MV-4-11 (cell line): ENCODE data around the gene C17orf114.
A peak's percentile ranks its signal among the peaks of the same experiment; 100 is the strongest.
"Not testable (repeated sequence)": the region's sequence is repeated elsewhere in the genome, so short reads cannot be mapped to it uniquely, and the experiment has no call there.

ENCODE experiments used
- DNase-seq: peaks from one replicate; lab custom pipeline; 2025; lab: John Stamatoyannopoulos, UW

The C17orf114 gene

GRCh38 chr17:4802228-4802627 is at the start of gene C17orf114:
C17orf114 (minus strand) TSS chr17:4802328.
- DNase-seq, result no peak

DNA sequence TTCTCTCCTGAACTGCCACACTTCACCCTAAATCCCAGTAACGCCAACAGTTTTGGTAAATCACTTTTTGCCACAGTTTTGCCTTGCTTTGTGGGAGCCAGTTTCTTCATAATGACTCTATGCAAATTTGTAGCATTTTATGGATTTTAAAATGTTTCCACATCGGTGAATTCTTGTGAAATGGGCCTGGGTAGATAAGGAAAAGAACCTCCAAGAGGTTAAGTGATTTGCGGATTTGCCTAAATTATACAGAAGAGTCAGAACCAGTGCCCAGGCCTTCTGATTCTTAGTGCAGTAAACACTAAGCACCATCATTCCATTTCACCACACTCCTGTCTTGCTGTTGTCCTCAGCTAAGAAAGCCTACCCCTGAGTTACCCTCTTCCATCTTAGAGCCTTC is 49.0 kb upstream of the C17orf114 start:
- DNase-seq, result no peak

DNA sequence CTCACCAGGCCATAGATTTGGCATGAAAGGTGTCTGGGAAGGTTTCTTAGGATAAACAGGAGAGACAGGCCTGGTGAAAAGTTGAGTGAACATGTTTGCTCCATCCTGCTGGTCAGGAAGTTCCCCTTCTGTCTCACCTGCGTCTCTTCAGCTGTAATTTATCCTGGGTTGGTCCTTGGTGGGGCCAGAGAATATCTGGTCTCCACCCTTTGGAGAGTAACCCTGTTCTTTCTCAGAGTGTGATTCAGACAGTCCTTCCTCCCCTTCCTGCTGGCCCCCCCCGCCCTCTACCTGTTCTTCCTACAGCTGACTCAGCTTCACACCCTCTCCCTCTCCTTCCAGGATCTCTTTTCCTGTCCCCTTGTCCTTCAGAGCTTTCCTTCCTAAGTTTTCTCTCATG is 48.1 kb upstream of the C17orf114 start:
- DNase-seq, result no peak

DNA sequence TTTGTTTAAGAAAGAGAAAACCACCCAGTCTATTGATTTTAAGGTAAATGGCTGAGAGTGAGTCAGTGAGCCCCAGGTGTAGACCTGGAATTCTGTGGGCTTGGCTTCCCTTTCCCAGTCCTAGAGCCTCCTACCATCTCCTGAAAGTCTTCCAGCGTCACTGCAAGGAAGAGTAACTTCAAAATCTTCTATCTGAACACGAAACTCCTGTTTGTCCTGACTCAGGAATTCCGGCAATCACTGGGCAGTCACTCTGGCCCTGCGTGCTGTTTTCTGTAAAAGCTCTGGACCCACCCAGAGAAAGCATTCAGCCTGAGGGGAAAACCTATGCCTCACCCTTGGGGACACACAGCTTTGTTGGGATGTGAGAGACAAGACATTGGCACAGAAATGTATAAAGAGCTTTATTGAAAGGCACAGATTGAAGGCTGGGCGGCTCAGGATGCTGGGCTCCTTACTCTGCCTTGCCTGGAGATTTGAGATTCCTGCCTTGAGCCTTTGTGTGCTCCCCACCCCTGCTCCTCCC is 46.9 kb upstream of the C17orf114 start:
- no peak for DNase-seq

- DNase-seq, result no peak
Measured at GRCh38 chr17:4846635-4847390, 44.7 kb upstream of the C17orf114 start.

DNA sequence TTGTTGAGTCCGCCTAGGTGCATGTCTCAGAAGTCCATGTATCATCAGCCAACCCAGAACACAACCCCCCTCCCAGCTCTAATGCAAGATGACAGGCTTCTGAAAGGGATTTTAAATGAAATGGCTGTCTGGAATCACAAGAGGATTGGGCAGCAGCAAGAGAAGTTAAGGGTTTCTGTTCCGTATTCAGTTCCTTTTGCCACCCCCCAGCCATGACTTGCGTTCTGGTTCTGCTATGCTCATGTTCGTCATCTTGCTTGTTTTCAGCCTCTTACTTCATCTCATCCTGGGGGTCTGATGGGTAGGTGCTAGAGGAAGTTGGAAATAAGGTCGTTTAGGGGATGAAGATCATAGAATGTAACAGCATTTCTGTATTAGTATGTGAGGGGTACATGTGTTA is 43.0 kb upstream of the C17orf114 start:
- DNase-seq, result peak; percentile 96

DNA sequence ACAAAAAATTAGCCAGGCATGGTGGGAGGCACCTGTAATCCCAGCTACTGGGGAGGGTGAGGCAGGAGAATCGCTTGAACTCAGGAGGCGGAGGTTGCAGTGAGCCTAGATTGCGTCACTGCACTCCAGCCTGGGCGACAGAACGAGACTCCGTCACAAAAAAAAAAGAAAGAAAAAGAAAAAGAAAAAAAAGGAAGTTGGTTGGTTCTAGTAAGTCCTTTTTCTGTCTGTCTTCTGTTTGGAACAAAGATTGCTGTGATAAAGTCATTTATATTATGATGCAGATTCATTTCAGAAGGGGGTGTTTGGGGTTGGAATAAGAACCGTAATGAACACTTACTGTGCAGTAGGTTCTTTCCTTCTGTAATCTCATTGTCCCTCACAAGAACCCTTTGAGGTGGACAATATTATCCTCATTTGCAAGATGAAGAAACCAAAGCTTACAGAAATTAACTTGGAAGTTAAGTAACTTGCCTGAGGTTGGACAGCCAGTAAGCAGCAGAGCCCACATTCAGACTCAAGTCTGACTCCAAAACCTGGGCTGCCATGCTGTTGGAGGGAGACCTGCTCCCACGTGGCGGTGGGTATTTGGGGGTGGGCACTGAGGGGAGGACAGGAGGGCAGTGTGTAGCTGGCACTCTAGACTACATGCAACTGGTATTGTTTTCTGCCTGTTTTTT is 41.3 kb upstream of the C17orf114 start:
- DNase-seq, result peak; percentile 65

DNA sequence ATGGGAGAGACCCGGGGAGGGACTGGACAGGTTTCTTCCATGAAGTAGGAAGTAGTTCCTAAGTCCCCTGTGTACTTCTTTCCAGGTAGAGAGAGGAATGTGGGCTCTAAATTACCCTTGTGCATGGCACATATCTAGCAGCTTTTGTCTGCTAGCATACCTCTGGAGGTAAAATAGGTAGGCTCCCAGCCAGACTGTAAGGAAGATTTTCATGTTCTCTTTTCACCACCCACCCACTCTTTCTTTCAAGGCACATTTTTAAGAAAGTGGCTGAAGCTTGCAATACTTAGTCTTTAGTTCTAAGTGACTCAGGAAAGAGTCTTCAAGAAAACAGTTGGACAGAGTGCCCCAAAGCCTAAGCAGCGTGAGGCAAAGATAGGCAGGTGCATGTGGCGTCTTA is 40.2 kb upstream of the C17orf114 start:
- no peak for DNase-seq

- no peak for DNase-seq
Measured at GRCh38 chr17:4840893-4841242, 38.7 kb upstream of the C17orf114 start.

DNA sequence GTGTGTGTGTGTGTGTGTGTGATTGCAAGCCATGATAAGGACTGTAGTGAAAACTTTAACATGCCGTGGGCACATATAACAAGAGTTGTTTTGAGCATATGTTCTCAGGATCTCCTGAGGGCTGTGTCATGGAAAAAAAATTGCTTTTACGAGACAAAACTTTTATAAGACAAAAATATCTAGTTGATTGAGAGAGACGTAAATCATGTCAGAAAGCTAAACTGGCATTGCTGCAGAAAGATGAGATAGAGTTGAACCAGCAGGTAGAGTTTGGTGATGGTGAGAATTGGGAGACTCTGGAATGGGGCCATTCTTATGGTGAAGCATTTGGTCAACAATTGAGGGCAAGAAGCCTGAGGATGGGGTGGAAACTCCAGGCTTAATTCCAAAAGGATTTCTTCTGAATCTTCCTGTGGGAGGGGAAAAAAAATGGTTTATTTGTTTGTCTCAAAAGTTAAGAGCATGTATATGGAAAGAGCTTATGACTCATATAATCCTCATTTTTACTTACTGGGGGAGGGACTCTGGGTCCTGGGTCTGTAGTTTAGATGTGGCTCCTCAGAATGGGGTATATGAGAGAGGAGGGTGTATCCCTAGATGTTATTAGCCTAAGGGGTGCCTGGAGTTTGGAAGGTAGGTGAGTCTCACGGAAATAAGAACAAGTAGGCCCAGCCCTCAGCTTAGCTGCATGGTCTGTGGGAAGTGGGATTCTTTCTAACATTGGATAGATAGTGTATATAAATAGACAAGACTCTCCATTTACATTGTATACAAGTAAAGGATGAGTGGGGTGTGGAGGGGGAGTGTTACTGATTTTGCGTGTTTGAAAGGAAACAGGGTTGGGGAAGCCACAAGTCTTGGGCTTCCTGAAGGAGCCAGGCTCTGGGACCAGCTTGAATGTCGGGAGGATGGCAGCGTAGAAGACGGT is 38.1 kb upstream of the C17orf114 start:
- no peak for DNase-seq

DNA sequence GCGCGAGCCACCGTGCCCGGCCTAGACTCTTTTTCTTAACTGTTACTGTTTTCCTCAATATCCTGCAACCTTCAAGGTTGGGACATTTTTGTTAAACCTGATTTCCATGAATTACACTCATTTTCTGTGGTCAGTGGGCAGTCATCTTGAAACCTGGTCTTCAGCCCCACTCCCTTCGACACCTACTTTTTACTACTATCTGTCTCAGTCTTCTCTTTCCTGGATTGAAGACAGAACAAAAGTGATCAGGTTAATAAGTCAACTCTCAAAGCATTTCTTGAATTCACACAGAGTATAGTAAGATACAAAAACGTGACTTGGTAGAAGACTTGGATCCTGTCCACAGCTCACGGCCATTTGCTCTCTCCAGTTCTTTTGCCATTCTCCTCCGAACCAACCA is 37.1 kb upstream of the C17orf114 start:
- no peak for DNase-seq

GRCh38 chr17:4838309-4838785 is 36.2 kb upstream of the C17orf114 start:
- no peak for DNase-seq

DNA sequence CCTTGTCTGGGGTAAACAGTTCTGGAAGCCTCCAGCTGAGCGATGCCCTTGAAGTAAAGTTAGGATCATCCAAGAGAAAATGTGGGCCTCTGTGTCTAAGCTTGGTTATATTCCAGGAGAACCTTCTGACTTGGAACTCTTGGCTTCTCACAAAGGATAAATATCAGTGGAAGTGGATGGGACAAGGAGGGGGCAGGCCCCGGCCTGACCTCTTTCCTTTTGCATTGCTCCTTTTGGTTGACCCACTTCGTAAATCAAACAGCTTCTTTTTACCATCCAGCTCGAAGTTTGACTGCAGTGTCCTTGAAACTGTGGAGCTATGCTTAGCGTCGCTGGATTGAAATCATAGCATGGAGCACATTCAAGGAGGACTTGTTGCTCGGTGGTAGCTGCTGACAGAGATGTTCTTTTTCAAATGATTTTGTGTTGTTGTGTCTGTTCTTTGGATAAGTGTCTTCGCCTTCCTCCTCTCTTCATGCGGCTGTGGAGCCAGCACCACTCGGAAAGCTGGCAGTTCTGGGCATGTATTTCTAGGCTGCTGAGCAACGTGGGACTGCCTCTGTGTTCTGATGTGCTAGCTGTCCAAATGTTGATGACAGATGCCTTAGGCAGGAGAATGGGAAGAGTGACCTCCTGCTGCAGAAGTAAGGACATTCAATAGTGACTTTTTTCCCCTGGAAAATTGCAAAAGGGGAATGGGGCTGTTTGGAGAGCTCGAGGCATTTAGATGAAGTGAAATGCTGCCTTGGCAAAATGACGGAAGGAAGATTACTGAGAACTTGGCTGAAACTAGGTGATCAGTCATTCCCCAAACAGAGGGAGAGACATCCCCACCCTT is 35.6 kb upstream of the C17orf114 start:
- DNase-seq, result no peak

DNA sequence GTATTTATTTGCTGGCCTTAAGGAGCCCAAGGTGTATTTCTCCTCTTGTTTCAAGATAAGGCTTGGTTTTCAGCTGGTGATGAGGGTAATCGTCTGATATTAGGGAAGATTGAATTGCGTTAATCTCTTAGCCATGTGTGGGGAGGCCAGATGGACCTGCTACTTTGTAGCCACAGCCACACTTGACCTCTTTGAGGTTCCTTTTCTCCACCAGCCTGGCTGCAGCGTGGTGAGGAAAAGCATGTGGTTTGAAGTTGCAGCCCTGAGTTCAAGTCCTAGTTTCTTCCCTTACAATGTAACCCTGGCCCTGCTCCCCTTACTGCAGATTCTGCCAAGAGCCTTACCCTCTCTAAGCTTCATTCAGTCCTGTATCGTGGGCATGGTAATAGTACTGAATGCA is 34.1 kb upstream of the C17orf114 start:
- DNase-seq, result peak; percentile 20

- no peak for DNase-seq
Measured at GRCh38 chr17:4834681-4835020, 32.5 kb upstream of the C17orf114 start.

- DNase-seq, result peak; percentile 60
Measured at GRCh38 chr17:4833941-4834680, 32.0 kb upstream of the C17orf114 start.

- DNase-seq, result peak; percentile 83
Measured at GRCh38 chr17:4833178-4833940, 31.2 kb upstream of the C17orf114 start, which contains the start of gene MINK1. MINK1 (plus strand) TSS chr17:4833340; CDS start chr17:4833584, 244 bp downstream.

DNA sequence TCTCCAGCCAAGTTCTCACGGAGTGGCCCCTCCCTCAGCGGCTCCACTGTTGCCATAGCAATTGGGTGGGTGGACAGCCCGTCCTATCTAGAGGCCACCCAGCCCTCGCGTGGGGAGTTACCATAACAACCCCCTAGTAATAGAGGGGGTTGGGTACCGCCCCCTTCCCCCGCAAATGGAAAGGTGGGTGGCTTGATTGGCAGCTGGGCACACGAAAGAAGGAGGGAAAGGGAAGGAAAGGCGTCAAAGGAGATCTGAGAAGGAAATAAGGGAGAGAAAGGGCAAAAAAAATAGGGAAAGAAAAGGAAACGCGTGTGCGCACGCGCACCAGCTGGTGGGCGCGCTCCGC is 30.7 kb upstream of the C17orf114 start:
- not testable (repeated sequence) for DNase-seq

GRCh38 chr17:4827399-4827798 is 25.3 kb upstream of the C17orf114 start:
- DNase-seq, result no peak
